Heart left ventricle (tissue), 13 donors: Measurements from ENCODE around the gene CCDC191.

Source experiments
- POLR2A ChIP-seq, 2 donors: fragments of 450-650 bp; IDR thresholded peaks; one replicate each; pipeline ENCODE4 v1.6.1; 2017; ENCODE audit warnings: antibody characterized with exemption in 2 of 2, mild to moderate bottlenecking in 2 of 2, moderate library complexity in 2 of 2
- TF ChIP-seq, protein P1 (sequence below), 12 donors: fragments of 200-600 bp; sonication (generic) in 4 of 12; IDR thresholded peaks; one replicate each; pipeline versions ENCODE4 v1.5.0 to v1.8.0; 2018 to 2022; ENCODE audit warnings: antibody characterized with exemption in 12 of 12, mild to moderate bottlenecking in 5 of 12
- donor health status: ischemic (EF 13 %, LVEDD 7.1; RV severe dilation, severe dysfunction).
- donor health status: DM: no; HTN: yes; CAD: no.
- donor health status: DM: no; HTN: no; CAD: no.
- donor health status: ischemic (EF 25% LVEDD 6.9; RV normal size, moderate dysfunction).
- donor health status: ischemic (EF 25% LVEDD 5.7; RV mildly dilated, moderate dysfunction).
- donor health status: ischemic (EF 35%, LVEDD 5.7; RV mildly dilated, moderate dysfunction).
- donor health status: nonischemic (EF 11% LVEDD 7.7; RV severe dilation, severe dysfunction).
- donor health status: DM: yes; HTN: yes; CAD: no.
- donor health status: PGD.
- donor health status: ischemic (EF 29% LVEDD 5.4; RV normal size, mild dysfunction).
- donor health status: nonischemic (EF 23%, LVEDD 6.1; RV moderate dilation, normal function).

DNA sequence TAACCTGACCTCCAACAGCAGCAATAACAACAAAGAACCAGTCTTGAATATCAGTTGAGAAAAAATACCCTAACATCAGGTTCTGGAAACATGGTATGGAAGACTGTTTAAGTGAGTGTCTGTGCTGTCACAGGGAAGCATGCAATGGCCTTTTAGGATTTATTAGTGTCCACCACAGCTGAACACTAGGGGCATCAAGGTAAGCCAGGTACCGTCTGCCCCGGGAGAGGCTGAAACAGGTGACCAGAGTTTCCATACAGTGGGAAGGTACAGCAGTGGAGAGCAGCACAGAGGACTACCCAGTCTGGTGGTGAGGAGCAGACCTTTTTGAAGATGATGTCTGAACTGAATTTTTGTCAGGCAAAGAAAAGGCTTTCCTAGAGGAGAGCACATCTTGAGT lies 90.2 kb downstream of the CCDC191 start:
- TF ChIP-seq, protein P1, sequence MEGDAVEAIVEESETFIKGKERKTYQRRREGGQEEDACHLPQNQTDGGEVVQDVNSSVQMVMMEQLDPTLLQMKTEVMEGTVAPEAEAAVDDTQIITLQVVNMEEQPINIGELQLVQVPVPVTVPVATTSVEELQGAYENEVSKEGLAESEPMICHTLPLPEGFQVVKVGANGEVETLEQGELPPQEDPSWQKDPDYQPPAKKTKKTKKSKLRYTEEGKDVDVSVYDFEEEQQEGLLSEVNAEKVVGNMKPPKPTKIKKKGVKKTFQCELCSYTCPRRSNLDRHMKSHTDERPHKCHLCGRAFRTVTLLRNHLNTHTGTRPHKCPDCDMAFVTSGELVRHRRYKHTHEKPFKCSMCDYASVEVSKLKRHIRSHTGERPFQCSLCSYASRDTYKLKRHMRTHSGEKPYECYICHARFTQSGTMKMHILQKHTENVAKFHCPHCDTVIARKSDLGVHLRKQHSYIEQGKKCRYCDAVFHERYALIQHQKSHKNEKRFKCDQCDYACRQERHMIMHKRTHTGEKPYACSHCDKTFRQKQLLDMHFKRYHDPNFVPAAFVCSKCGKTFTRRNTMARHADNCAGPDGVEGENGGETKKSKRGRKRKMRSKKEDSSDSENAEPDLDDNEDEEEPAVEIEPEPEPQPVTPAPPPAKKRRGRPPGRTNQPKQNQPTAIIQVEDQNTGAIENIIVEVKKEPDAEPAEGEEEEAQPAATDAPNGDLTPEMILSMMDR (IDR thresholded peaks at IDR 0.05) = no peak
- TF ChIP-seq POLR2A (IDR thresholded peaks at IDR 0.05) = no peak
